Stomach (tissue), 4 donors: ENCODE data around the gene DNAJB7.

ENCODE experiments used
- POLR2A ChIP-seq, 4 donors: fragments of 450-650 bp; IDR thresholded peaks; one replicate each; pipeline ENCODE4 v1.6.1; 2016; ENCODE audit warnings: antibody characterized with exemption in 4 of 4, control low read depth in 2 of 4, mild to moderate bottlenecking in 1 of 4, moderate library complexity in 1 of 4
- TF ChIP-seq, protein P1 (sequence below), 7 experiments: fragments of 450-650 bp in 4 of 7; fragments of 200-600 bp in 3 of 7; sonication (generic) in 3 of 7; IDR thresholded peaks; one replicate each; pipeline ENCODE4 v1.5.1; 2016 to 2019; ENCODE audit warnings: antibody characterized with exemption in 7 of 7, control low read depth in 2 of 7, mild to moderate bottlenecking in 1 of 7

GRCh38 chr22:40813912-40814315 is 48.0 kb downstream of the DNAJB7 start:
- TF ChIP-seq, protein P1, sequence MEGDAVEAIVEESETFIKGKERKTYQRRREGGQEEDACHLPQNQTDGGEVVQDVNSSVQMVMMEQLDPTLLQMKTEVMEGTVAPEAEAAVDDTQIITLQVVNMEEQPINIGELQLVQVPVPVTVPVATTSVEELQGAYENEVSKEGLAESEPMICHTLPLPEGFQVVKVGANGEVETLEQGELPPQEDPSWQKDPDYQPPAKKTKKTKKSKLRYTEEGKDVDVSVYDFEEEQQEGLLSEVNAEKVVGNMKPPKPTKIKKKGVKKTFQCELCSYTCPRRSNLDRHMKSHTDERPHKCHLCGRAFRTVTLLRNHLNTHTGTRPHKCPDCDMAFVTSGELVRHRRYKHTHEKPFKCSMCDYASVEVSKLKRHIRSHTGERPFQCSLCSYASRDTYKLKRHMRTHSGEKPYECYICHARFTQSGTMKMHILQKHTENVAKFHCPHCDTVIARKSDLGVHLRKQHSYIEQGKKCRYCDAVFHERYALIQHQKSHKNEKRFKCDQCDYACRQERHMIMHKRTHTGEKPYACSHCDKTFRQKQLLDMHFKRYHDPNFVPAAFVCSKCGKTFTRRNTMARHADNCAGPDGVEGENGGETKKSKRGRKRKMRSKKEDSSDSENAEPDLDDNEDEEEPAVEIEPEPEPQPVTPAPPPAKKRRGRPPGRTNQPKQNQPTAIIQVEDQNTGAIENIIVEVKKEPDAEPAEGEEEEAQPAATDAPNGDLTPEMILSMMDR (IDR thresholded peaks at IDR 0.05), result no peak
- TF ChIP-seq POLR2A (IDR thresholded peaks at IDR 0.05), result no peak
